Measurements from ENCODE around the gene ORAI2.

The ORAI2 gene

GRCh38 chr7:102410918-102411317, 22.5 kb upstream of the ORAI2 start:
- no peak overlapping the region for H3K27ac ChIP-seq (replicated peaks)
- no peak for TF ChIP-seq GABPA (IDR thresholded peaks at IDR 0.05; ENCODE audit: low read depth)
- no peak for TF ChIP-seq CTCF (IDR thresholded peaks at IDR 0.05; ENCODE audit: insufficient read depth, low read length)
- no peak for TF ChIP-seq POLR2AphosphoS5 (IDR thresholded peaks at IDR 0.05; ENCODE audit: low read depth)
- no peak for TF ChIP-seq REST (IDR thresholded peaks at IDR 0.05; ENCODE audit: insufficient replicate concordance, low read depth)
- no peak for TF ChIP-seq SPI1 (IDR thresholded peaks at IDR 0.05; ENCODE audit: borderline replicate concordance, low read depth)
- H3K4me3 ChIP-seq (replicated peaks; ENCODE audit: insufficient read depth, low read length) = no peak overlapping the region
- DNase-seq (ENCODE audit: low read depth in 1 of 2, low spot score in 1 of 2) = no peak
- H3K27me3 ChIP-seq (ENCODE audit: insufficient read depth, poor library complexity, severe bottlenecking) = no peaks in the 10 kb centered on the region

- H3K4me3 ChIP-seq (replicated peaks; ENCODE audit: insufficient read depth, low read length) = no peak overlapping the region
- DNase-seq (ENCODE audit: low read depth in 1 of 2, low spot score in 1 of 2) = peak in 1 of 2 experiments; percentile 61
- peak; percentile 56 for TF ChIP-seq CTCF (IDR thresholded peaks at IDR 0.05; ENCODE audit: insufficient read depth, low read length)
- TF ChIP-seq SPI1 (IDR thresholded peaks at IDR 0.05; ENCODE audit: borderline replicate concordance, low read depth) = no peak
- no peaks in the 10 kb centered on the region for H3K27me3 ChIP-seq (ENCODE audit: insufficient read depth, poor library complexity, severe bottlenecking)
- no peak overlapping the region for H3K27ac ChIP-seq (replicated peaks)
These were observed 20.8 kb upstream of the ORAI2 start for GRCh38 chr7:102412548-102412947.

GRCh38 chr7:102413091-102413490, 20.3 kb upstream of the ORAI2 start:
- H3K27ac ChIP-seq (replicated peaks) = no peak overlapping the region
- no peak overlapping the region for H3K4me3 ChIP-seq (replicated peaks; ENCODE audit: insufficient read depth, low read length)
- no peaks in the 10 kb centered on the region for H3K27me3 ChIP-seq (ENCODE audit: insufficient read depth, poor library complexity, severe bottlenecking)
- no peak for DNase-seq (ENCODE audit: low read depth in 1 of 2, low spot score in 1 of 2)
- no peak for TF ChIP-seq SPI1 (IDR thresholded peaks at IDR 0.05; ENCODE audit: borderline replicate concordance, low read depth)
- no peak for TF ChIP-seq CTCF (IDR thresholded peaks at IDR 0.05; ENCODE audit: insufficient read depth, low read length)
- TF ChIP-seq POLR2AphosphoS5 (IDR thresholded peaks at IDR 0.05; ENCODE audit: low read depth) = no peak
- no peak for TF ChIP-seq GABPA (IDR thresholded peaks at IDR 0.05; ENCODE audit: low read depth)
- no peak for TF ChIP-seq REST (IDR thresholded peaks at IDR 0.05; ENCODE audit: insufficient replicate concordance, low read depth)

DNA sequence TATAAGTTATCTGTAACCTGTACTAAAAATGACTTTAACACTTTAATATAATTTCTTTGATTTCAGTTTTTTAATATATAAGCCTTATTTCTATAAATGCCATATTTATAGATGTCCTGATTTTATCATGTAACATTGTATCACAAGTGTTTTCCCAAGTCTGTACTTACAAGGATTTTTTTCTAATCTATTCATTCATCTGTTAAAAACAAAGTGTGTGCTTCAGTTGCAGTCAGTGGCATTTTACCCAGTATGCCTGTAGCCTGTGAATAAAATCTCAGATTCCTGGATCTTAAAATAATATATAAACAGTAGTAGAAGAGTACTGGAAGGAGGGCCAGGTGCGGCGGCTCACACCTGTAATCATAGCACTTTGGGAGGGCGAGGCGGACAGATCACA, 19.8 kb upstream of the ORAI2 start:
- DNase-seq (ENCODE audit: low read depth in 1 of 2, low spot score in 1 of 2) = no peak
- no peak overlapping the region for H3K4me3 ChIP-seq (replicated peaks; ENCODE audit: insufficient read depth, low read length)
- no peak overlapping the region for H3K27ac ChIP-seq (replicated peaks)
- TF ChIP-seq REST (IDR thresholded peaks at IDR 0.05; ENCODE audit: insufficient replicate concordance, low read depth) = no peak
- no peak for TF ChIP-seq SPI1 (IDR thresholded peaks at IDR 0.05; ENCODE audit: borderline replicate concordance, low read depth)
- TF ChIP-seq POLR2AphosphoS5 (IDR thresholded peaks at IDR 0.05; ENCODE audit: low read depth) = no peak
- TF ChIP-seq CTCF (IDR thresholded peaks at IDR 0.05; ENCODE audit: insufficient read depth, low read length) = no peak
- no peak for TF ChIP-seq GABPA (IDR thresholded peaks at IDR 0.05; ENCODE audit: low read depth)
- no peaks in the 10 kb centered on the region for H3K27me3 ChIP-seq (ENCODE audit: insufficient read depth, poor library complexity, severe bottlenecking)
